ENCODE data around the gene FXYD6. TPM values are rescaled to one million over a fixed set of nuclear protein-coding genes. Genes with fewer than 3 reads are reported as not detected.

The FXYD6 gene
- total and polyA plus RNA-seq, 2 of the 8 experiments (the other 6 are each of a cell fraction or from before 2014, with no cell fraction given), result 44.6 to 117 TPM

GRCh38 chr11:117914398-117914761 is 37.9 kb upstream of the FXYD6 start (continued):
- no peak for TF ChIP-seq CHD7 (IDR thresholded peaks at IDR 0.05; ENCODE audit: insufficient replicate concordance, low read length)
- TF ChIP-seq BRCA1 (IDR thresholded peaks at IDR 0.05; ENCODE audit: low read depth, low read length), result no peak
- TF ChIP-seq ATF2 (IDR thresholded peaks at IDR 0.05; ENCODE audit: low read length), result no peak
- TF ChIP-seq FOSL1 (IDR thresholded peaks at IDR 0.05; ENCODE audit: insufficient read depth, low read depth, low read length), result no peak
